Stimulated activated CD4-positive, alpha-beta T cell treated with anti-CD3 and anti-CD28 coated beads, Interleukin-1b, Interleukin-23, amount 100 ng/mL, for 24 hours (primary cell): ENCODE results near the gene CELSR1.

Source experiments
- DNase-seq, 4 experiments: peaks; one replicate each; pipeline ENCODE4 v3.0.0-alpha.2; 2020; ENCODE audit warnings: low read depth in 4 of 4, low spot score in 1 of 4

The CELSR1 gene

DNA sequence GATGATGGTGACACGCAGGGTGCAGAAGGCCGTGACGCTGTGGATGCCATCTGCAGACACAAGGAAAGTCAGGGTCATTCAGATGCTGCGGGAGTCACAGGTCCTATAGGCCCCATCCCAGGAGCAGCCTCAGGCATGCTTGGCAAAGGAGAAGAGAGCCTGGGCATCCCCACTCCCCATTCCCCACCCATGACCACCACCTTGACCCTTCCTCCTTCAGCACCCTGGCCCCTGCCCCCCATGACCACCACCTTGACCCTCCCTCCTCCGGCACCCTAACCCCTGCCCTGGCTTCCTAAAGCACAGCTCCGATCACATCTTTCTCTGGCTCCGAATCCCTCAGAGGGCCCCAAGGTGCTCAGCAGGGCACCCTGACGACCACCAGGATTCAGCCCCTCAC is 73.1 kb downstream of the CELSR1 start:
- no peak for DNase-seq

DNA sequence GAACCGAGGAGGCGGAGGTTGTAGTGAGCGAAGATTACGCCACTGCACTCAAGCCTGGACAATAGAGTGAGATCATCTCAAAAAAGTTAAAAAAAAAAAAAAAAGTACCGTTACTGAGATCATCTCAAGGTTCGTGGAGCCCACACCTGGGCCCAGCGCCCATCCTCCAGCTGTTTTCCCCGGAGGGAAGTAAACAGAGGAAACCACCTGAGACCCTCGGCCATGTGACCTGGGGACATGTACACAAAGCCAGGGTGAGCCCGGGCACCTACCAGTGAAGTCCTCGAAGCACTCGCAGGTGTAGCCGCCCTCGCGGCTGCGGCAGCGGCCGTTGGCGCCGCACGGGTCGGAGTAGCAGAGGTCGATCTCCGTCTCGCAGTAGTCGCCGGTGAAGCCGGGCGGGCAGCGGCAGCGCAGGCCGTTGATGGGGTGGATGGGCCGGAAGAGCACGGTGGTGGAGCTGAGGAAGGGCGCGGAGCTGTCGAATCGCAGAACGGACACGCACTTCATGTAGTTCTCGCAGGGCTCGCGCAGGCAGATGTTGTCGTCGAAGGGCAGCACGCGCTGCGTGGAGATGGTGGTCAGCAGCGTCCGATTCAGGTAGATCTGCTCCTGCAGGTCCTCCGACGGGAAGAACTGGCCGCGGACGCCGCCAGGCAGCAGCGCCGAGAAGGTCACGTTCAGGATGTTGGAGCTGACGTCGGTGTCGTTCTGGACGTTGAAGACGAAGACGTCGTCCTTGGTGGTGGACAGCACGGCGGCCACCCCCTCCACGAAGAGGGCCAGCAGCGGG is 73.8 kb downstream of the CELSR1 start:
- no peak for DNase-seq

- DNase-seq: no peak
These were observed 74.6 kb downstream of the CELSR1 start for GRCh38 chr22:46462726-46463371.

DNA sequence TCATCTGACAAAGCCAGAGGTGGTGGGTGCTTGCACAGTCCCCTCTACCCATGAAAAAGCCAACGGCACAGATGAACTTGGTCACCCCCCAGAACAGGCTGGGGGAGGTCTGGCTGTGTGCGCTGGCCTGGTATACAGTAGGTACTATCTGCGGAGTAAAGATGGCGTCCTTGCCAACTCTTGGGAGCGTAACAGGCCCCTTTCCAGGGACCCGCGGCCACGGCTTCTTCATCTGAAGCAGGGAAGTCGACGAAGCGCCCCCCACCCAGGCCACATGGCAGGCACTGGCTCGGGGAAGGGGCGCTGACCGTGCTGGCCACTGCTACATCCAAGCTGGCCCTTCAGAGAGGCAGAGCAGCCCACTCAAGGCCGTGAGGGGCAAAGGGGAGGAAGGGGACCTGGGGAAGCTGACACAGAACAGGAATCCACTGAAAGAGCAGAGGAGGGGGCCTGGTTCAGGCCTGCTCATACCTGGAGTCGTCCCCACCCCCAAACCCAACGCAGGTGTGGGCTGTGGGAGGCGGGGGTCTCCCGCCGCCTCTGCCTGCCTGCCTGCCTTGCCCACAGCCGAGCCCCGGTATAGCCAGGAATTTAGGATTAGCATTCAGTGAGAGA is 75.7 kb downstream of the CELSR1 start:
- DNase-seq: no peak

GRCh38 chr22:46460857-46461256 is 76.6 kb downstream of the CELSR1 start:
- DNase-seq: no peak

DNA sequence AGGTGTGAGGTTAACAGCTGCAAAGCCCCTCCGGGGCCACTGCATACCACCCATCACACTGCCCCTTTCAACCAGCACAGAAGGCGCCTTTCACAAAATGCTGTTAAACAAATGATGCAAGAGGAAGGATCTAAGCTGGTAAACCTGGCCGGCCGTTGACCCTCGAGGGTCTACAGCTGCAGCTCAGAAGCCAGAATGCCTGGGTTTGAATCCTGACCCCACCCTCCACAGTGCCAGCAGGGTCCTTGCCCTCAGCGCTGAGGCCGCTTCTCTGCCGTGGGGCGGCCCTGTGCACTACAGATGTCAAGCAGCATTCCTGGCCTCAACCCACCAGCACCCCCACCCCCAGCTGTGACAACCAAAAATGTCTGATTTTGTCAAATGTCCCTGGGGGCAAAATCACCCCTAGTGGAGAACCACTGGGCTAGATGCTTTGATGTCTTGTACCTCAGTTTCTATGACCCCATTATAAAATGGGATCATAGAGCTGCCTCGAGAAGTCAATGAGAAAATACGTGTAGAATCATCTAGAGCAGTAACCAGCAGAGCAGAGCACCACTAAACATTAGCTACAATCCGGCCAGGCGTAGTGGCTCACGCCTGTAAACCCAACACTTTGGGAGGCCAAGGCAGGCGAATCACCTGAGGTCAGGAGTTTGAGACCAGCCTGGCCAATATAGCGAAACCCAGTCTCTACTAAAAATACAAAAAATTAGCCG is 77.9 kb downstream of the CELSR1 start:
- no peak for DNase-seq

- no peak for DNase-seq
These were observed 78.9 kb downstream of the CELSR1 start for GRCh38 chr22:46458525-46458924.

DNA sequence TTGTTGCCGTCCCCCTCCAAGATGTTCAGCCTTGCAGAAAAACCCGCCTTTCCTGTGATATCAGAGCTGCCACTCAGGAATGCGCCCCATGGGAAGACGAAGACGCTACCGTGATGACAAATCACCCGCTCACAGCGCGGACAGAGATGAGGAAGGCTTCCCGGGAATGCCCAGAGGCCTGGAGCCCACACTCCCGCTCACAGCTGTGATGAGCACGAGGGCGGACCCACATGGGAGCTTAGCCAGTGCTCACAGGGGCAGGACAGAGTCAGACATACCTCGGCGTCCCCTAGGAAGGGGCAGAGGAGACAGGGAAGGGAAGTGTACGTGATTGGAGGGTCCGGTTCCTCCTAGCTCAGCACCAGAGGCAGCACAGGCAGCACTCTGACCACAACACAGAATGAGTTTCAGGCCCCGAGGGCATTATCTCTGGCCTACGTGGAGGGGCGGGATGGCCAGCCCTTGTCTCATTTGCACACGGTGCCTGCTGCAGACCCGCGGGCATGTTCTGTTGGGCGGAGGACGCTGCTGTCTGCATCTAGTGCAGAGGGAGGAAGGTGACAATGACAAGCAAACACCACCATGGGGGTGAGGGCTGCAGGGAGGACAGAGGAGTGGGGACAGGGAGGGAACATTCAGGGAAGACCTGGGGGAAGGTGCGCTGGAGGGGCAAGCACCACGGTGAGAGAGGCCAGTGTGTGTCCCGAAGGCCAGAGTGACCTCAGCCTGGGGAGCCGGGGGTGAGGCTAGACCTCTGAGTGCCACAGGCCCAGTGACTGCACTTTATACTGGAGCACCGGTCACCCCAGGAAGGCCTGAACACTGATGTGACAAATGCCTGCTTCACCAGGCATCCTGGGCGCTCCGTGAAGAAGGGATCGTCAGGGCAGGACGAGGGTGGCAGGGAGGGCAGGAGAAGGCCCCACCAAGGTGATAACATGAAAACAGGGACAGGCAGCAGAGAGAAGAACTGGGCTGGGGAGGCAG is 79.6 kb downstream of the CELSR1 start:
- no peak for DNase-seq

GRCh38 chr22:46456818-46457163 is 80.6 kb downstream of the CELSR1 start:
- DNase-seq: no peak

GRCh38 chr22:46455446-46455845 is 82.0 kb downstream of the CELSR1 start:
- DNase-seq: no peak

GRCh38 chr22:46454504-46455269 is 82.7 kb downstream of the CELSR1 start:
- DNase-seq: no peak

DNA sequence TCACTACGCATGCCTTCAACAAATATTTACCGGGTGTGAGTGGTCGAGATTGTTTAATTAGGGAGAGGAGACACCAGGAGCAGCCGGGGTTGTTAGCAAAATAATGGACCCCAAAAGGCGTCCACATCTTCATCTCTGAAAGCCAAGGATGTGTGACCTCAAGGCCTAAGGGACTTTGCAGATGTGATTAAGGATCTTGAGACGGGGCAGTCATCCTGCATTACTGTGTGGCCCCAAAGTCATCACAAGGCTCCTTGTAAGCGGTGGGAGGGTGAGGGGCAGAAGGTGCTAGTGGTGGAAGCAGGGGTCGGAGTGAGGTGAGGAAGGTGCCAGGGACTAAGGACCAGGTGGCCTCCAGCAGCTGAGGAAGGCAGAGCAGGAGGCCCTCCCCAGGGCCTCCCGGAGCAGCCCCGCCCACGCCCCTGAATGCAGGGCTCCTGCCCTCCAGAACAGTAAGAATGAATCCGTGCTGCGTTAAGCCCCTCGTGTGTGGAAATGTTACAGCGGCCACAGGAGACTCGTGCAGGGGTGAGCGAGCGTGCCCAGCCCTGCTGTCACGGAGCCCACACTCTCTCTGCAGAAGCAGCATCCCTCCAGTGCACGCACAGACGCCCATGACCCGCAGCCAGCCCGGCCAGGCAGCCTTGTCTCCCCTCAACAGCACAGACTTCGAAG is 83.5 kb downstream of the CELSR1 start:
- no peak for DNase-seq

DNA sequence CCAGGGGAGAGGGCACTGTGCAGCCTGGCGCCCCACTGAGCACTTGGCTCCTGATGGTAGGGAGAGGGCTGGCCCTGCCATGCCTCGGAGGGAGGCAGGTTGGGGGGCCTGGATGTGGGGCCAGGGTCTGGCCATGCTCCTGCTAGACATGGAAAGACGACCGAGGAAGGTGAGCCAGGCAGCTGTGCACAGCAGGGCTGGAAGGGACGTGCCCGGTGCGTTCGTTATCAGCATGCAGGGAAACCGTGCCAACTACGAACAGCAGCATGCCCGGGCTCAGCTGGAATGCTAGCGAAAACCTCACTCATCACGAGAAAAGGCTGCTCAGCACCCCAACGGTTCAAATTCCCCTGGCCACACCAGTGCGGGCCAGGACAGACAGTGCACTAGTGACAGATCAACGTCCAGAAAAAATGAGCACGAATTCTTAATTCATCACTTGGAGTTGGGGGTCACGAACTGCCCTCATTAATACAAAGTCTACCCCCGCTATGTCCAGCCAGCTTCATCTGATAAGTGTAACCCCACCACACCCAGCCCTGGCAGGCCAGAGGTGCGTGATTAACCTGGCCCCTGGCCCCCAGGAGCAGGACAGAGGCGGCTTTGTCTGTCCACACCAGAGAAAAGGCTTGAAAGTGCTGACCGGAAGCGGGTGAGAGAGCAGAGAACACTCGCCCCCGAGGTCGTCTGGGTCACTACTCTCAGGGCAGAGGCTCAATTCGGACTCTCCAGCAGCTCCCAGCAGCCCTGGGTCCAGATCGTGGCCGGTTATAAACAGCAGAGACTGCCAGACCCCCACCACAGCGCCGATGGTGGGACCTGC is 84.2 kb downstream of the CELSR1 start:
- DNase-seq: no peak

- DNase-seq: no peak
These were observed 85.0 kb downstream of the CELSR1 start for GRCh38 chr22:46452195-46453005.

DNA sequence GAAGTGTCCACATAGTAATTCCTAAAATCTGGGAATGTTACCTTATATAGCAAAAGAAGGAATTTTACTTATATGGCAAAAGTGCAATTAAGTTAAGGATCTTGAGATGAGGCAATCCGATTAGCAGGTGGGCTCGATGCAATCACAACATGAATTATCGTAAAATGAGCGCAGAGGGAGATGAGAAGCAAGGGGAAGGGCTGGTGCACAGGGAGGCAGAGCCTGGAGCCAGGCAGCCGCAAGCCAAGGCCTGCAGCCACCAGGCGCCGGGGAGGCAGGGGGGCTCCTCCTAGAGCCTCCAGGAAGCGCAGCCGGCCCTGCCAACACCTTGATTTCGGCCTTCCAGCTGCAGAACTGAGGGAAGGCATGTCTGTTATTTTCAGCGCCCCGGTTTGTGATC is 85.7 kb downstream of the CELSR1 start:
- no peak for DNase-seq

- DNase-seq: no peak
These were observed 86.4 kb downstream of the CELSR1 start for GRCh38 chr22:46450931-46451561.
